Skeletal muscle tissue (tissue), 4 donors: ENCODE results near the gene MSI2. TPM values are rescaled to one million over a fixed set of nuclear protein-coding genes. Genes with fewer than 3 reads are reported as not detected.

ENCODE experiments used
- H3K27ac ChIP-seq: one replicate; pipeline ENCODE4 v1.7.0; 2013; ENCODE audit warnings: mild to moderate bottlenecking, low read depth, low read length, inconsistent platforms
- H3K27me3 ChIP-seq, 3 donors: one replicate each; pipeline ENCODE4 v1.7.0; 2013; ENCODE audit warnings: low read length in 3 of 3; ENCODE audit not compliant: control insufficient read depth in 3 of 3, insufficient read depth in 3 of 3
- H3K36me3 ChIP-seq, 3 donors: one replicate each; pipeline ENCODE4 v1.7.0; 2013; ENCODE audit warnings: low read length in 3 of 3; ENCODE audit not compliant: control insufficient read depth in 3 of 3, insufficient read depth in 3 of 3
- H3K4me1 ChIP-seq, 3 donors: one replicate each; pipeline ENCODE4 v1.7.0; 2013; ENCODE audit warnings: low read length in 3 of 3, mild to moderate bottlenecking in 3 of 3; ENCODE audit not compliant: control insufficient read depth in 3 of 3, insufficient read depth in 3 of 3
- H3K4me3 ChIP-seq, 3 donors: one replicate each; pipeline ENCODE4 v1.7.0; 2013; ENCODE audit warnings: low read length in 3 of 3
- H3K9ac ChIP-seq, 3 donors: one replicate each; pipeline ENCODE4 v1.7.0; 2013; ENCODE audit warnings: low read length in 3 of 3, mild to moderate bottlenecking in 3 of 3, moderate library complexity in 2 of 3, low read depth in 1 of 3
- H3K9me3 ChIP-seq, 3 donors: one replicate each; pipeline ENCODE4 v1.7.0; 2013; ENCODE audit warnings: low read length in 3 of 3; ENCODE audit not compliant: control insufficient read depth in 3 of 3
- total RNA-seq: library from RNA; depleted of rRNA; stranded (reverse); fragments of >200 nt; gene quantifications from one replicate; pipeline ENCODE4 v1.2.3, GENCODE V29; 2014
- donor health status: Osteomylitis.

Gene MSI2
- total RNA-seq, 1 donor from 2014 or later: 20.4 TPM

DNA sequence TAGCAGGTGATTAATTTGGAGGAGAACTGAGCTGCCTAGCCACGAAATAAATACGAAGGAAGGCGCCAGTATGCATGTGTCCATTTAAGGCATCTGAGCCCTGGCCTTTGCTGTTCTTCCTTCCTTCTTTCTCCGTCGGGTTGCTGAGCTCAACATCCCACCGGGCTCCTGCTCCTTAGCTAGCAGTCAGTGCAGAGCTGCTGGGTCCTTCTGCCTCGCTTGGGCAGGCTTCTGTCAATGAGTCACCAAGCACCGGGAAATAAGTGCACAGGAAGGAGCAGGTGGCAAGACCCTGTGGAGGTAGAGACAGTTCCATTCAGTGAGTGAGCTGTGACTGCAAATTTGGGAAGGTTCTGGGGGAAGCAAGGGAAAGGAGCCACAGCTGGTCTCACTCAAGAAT is 368.1 kb downstream of the MSI2 start:
- H3K4me3 ChIP-seq: no peak overlapping the region
- H3K27me3 ChIP-seq: no peaks in the 10 kb centered on the region
- H3K9me3 ChIP-seq: no peaks in the 10 kb centered on the region
- no peak overlapping the region for H3K9ac ChIP-seq
- H3K4me1 ChIP-seq: peaks cover 0 to 12% (median 6%) of the 10 kb centered on the region in 3 donors
- H3K36me3 ChIP-seq: peaks cover 4 to 16% (median 8%) of the 10 kb centered on the region in 3 donors
- no peak overlapping the region for H3K27ac ChIP-seq

DNA sequence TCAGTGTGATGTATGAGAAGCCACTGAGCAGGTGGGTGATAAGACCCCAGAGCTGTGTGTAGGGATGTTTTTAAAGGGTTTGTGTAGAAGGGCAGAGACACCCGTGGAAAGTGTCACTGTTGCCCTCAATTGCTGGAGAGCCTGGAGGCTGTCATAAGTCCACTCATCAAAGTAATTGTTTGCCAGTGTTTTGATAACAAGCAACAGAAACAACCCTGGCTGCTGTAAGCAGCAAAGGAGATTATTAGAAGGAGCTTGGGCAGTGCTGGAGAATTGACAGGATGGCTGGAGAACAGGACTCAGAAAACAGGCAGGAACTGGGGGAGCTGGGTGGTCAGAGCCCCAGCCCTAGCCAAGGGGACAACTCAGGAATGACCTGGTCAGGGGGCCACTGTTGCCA is 369.2 kb downstream of the MSI2 start:
- peaks cover 0 to 12% (median 6%) of the 10 kb centered on the region in 3 donors for H3K4me1 ChIP-seq
- H3K9ac ChIP-seq: no peak overlapping the region

DNA sequence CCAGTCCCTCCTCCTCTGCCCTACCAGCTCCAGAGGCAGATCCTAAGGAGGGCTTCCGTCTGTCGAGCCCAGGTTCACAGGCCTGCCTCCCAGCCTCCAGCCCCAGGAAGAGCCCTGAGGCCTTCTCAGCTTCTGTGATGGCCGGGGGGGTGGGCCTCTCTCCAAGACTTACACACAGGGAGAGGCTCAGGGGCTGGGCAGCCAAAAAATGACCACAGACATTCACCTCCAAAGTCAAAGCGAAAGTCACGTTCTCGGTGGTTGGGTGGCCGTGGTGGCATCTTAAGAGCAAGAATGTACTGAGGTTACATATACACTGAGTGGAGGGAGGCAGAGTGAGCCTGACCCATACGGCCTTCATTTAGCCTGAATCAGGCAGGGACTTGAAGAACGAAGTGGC is 369.6 kb downstream of the MSI2 start:
- Histone ChIP-seq H3K36me3 (peaks cover 7 to 16% (median 8%) of the 10 kb centered on the region in 3 donors), H3K27me3 (no peaks in the 10 kb centered on the region), H3K4me3 (no peak overlapping the region), H3K9ac (peak overlapping the region in 1 of 3 donors; percentile 8), H3K4me1 (peaks cover 0 to 12% (median 6%) of the 10 kb centered on the region in 3 donors), H3K27ac (no peak overlapping the region), H3K9me3 (no peaks in the 10 kb centered on the region)

More for the DNA sequence above, 369.2 kb downstream of the MSI2 start:
- Histone ChIP-seq H3K9me3 (no peaks in the 10 kb centered on the region), H3K4me3 (no peak overlapping the region), H3K27me3 (no peaks in the 10 kb centered on the region), H3K36me3 (peaks cover 7 to 17% (median 8%) of the 10 kb centered on the region in 3 donors), H3K27ac (no peak overlapping the region)

DNA sequence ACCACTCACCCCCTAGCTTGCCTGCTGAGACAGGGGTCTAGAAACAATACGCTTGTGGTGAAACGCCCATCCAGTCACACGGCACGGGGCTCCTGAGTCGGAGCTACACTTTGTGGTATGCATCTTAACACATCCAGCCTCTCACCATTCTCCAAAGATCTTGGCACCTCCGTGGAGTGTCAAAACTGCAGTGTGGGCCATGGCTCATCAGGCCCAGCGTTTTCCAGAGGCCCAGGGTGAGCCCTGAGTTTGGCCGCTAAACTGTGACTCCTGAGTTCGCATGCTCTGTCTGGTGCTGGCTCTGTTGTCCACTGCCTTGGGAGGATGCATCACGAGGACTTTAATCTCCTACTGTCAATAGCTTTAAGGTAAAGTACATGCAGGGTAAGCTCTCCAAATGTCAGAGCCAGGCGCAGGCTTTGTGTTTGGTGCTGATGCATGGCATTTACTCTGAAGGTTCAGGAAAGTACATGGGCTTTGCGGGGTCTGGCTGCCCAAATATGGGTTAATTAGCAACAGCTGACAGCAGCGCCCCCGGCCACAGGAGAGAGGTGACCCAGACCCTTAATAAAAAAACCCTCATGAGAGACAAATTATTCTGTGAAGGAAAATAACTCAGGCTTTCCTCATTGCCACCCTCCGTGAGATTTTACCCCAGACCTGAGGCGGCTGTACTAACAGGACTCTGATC is 370.3 kb downstream of the MSI2 start:
- Histone ChIP-seq H3K36me3 (peaks cover 7 to 16% (median 8%) of the 10 kb centered on the region in 3 donors), H3K27me3 (no peaks in the 10 kb centered on the region), H3K4me1 (peaks cover 0 to 12% (median 6%) of the 10 kb centered on the region in 3 donors), H3K27ac (no peak overlapping the region), H3K4me3 (no peak overlapping the region), H3K9ac (no peak overlapping the region), H3K9me3 (no peaks in the 10 kb centered on the region)

DNA sequence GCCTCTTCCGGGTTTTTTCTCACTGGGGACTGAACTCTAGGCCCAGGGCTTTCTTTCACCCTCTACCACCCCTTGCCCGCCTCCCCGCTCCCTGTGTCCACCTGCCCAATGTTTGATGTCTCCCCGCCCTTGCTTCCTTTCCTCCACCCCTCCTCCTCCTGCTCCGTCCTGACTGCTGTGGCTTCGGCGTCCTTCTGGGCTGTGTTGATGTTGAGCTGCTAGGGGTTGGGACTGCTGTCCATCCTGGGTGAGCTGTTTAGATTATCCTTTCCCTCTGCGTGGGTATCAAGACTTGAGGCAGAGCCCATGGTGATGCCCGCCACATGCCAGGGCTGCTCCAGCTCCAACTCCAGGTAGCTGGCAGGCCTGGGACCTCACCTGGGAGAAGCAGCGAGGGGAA is 371.3 kb downstream of the MSI2 start:
- Histone ChIP-seq H3K9me3 (no peaks in the 10 kb centered on the region), H3K36me3 (peaks cover 10 to 16% (median 11%) of the 10 kb centered on the region in 3 donors), H3K27ac (no peak overlapping the region), H3K27me3 (no peaks in the 10 kb centered on the region), H3K9ac (no peak overlapping the region), H3K4me3 (no peak overlapping the region), H3K4me1 (peaks cover 0 to 12% (median 6%) of the 10 kb centered on the region in 3 donors)

DNA sequence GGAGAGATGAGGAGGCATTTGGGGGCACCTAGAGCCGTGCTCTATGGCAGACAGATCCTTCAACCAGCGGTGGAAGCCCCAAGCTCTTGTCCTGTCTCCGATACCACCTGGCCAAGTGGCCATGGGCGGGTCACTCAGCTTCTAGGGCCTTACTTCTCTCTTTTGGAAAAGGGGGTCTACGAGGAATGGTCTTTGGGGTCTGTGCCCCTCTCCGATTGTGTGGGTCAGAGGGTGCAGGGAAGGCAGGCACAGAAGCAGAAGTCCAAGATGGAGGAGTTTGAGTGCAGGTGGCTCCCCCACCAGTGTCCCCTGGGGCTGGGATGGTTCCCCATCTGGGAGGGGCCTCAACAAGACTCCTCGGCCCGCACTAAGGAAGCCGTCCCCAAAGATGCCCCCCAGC is 372.1 kb downstream of the MSI2 start:
- Histone ChIP-seq H3K27ac (no peak overlapping the region), H3K4me3 (no peak overlapping the region), H3K9me3 (no peaks in the 10 kb centered on the region), H3K4me1 (peaks cover 0 to 9% (median 6%) of the 10 kb centered on the region in 3 donors), H3K9ac (no peak overlapping the region), H3K27me3 (no peaks in the 10 kb centered on the region), H3K36me3 (peaks cover 10 to 20% (median 11%) of the 10 kb centered on the region in 3 donors)

DNA sequence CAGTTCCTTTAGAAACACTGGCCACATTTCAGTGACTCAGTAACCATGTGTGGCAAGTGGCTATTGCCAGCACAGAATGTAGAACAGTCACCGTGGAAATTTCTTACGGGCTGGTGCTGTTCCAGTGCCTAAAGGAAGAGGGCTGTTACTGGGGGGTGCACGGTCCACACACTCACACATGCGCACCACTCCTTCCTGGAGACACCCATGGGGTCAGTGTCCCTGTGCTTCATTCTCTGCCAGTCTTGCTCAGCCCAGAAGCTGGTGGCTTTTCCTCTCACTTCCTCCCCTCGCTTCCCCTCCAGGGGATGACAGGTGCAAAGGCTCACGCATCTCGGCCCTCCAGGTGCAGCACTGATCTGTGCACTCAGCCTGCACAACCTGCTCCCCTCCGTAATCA is 373.1 kb downstream of the MSI2 start:
- H3K36me3 ChIP-seq: peaks cover 10 to 20% (median 11%) of the 10 kb centered on the region in 3 donors
- H3K9ac ChIP-seq: no peak overlapping the region
- no peaks in the 10 kb centered on the region for H3K27me3 ChIP-seq
- H3K4me3 ChIP-seq: no peak overlapping the region
- no peak overlapping the region for H3K27ac ChIP-seq
- H3K4me1 ChIP-seq: peaks cover 0 to 6% (median 4%) of the 10 kb centered on the region in 3 donors
- no peaks in the 10 kb centered on the region for H3K9me3 ChIP-seq

DNA sequence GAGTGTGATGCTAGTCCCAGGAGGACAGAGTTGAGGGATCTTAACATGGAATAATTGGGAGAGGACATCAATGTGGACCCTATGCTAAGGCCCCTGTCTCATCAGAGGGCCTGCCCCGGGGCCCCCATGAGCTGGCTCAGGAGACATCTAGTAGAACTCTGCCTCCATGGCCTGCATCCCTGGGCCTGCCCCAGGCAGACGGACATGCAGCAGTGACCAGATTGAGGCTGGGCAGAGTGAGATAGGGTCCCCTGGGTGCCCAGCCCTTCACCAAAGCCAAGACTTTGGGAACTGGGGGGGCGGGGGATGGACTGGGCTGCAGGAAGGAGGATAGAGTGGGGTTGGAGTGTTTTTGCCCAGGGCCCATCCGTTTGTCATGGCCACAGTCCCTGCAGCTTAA is 373.6 kb downstream of the MSI2 start:
- Histone ChIP-seq H3K27ac (no peak overlapping the region), H3K36me3 (peaks cover 10 to 20% (median 11%) of the 10 kb centered on the region in 3 donors), H3K4me3 (no peak overlapping the region), H3K9me3 (no peaks in the 10 kb centered on the region), H3K4me1 (peaks cover 0 to 4% (median 0%) of the 10 kb centered on the region in 3 donors), H3K27me3 (no peaks in the 10 kb centered on the region), H3K9ac (no peak overlapping the region)

DNA sequence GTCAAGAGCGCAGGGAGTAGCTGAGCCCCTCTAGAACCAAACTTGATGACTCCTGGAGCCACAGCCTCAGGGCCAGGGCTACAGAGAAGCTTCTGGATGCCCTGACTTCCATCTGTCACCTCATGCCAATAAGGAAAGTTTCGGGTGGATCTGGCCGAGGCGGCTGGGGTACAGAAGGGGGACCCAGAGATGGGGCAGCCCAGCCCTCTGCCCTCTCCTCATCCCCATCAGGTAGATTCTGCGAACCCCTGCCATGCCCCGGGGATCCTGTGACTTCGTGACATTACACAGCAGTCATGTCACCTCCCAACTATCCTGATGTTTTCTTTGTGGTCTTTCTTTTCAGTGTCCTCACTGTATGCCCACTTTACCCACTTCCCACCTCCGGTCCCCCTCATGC is 374.4 kb downstream of the MSI2 start:
- H3K9me3 ChIP-seq: no peaks in the 10 kb centered on the region
- H3K27ac ChIP-seq: no peak overlapping the region
- H3K4me1 ChIP-seq: peaks cover 0 to 2% (median 0%) of the 10 kb centered on the region in 3 donors
- H3K9ac ChIP-seq: no peak overlapping the region
- H3K36me3 ChIP-seq: peaks cover 10 to 20% (median 11%) of the 10 kb centered on the region in 3 donors
- H3K4me3 ChIP-seq: no peak overlapping the region
- no peaks in the 10 kb centered on the region for H3K27me3 ChIP-seq

DNA sequence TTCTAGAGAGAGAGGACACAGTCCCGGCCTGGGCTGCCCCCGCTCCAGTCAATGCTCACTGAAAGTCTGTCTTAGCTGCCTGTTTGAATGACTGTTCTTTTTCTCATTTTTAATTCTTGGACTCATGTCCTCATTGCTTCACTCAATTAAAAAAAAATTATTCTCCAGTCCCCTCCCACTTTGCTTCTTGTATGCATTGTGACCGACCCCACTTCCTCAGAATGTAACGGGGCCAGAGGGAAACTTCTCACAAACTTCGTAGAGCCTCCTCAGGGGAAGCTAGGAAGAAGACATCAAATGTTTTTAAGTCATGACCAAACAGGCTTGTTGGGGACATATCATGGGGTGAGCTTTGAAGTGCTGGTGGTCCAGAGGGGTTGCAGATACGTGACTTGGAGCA is 375.5 kb downstream of the MSI2 start:
- Histone ChIP-seq H3K4me1 (no peaks in the 10 kb centered on the region), H3K27ac (no peak overlapping the region), H3K9ac (no peak overlapping the region), H3K4me3 (no peak overlapping the region), H3K27me3 (no peaks in the 10 kb centered on the region), H3K9me3 (no peaks in the 10 kb centered on the region), H3K36me3 (peaks cover 10 to 19% (median 11%) of the 10 kb centered on the region in 3 donors)
